ENCODE data around the gene KCNIP3.
A peak's percentile ranks its signal among the peaks of the same experiment; 100 is the strongest.

The KCNIP3 gene

GRCh38 chr2:95323347-95324155, 26.4 kb downstream of the KCNIP3 start:
- TF ChIP-seq CTCF (conservative IDR thresholded peaks at IDR 0.05; ENCODE audit: low read depth, low read length), result peak; percentile 49
- DNase-seq (ENCODE audit: low read depth), result peak; percentile 16
- H3K4me3 ChIP-seq (ENCODE audit: low read depth, low read length), result no peak overlapping the region

GRCh38 chr2:95325026-95325425, 27.9 kb downstream of the KCNIP3 start:
- DNase-seq (ENCODE audit: low read depth), result no peak
- no peak overlapping the region for H3K4me3 ChIP-seq (ENCODE audit: low read depth, low read length)
- no peak for TF ChIP-seq CTCF (conservative IDR thresholded peaks at IDR 0.05; ENCODE audit: low read depth, low read length)

- TF ChIP-seq CTCF (conservative IDR thresholded peaks at IDR 0.05; ENCODE audit: low read depth, low read length), result no peak
- H3K4me3 ChIP-seq (ENCODE audit: low read depth, low read length), result no peak overlapping the region
- no peak for DNase-seq (ENCODE audit: low read depth)
These were observed 28.7 kb downstream of the KCNIP3 start for GRCh38 chr2:95325590-95326432.

GRCh38 chr2:95326433-95327140, 29.4 kb downstream of the KCNIP3 start:
- DNase-seq (ENCODE audit: low read depth), result no peak
- H3K4me3 ChIP-seq (ENCODE audit: low read depth, low read length), result no peak overlapping the region
- no peak for TF ChIP-seq CTCF (conservative IDR thresholded peaks at IDR 0.05; ENCODE audit: low read depth, low read length)

GRCh38 chr2:95327861-95328260, 30.7 kb downstream of the KCNIP3 start:
- DNase-seq (ENCODE audit: low read depth), result no peak
- H3K4me3 ChIP-seq (ENCODE audit: low read depth, low read length), result no peak overlapping the region
- no peak for TF ChIP-seq CTCF (conservative IDR thresholded peaks at IDR 0.05; ENCODE audit: low read depth, low read length)

- peak; percentile 8 for DNase-seq (ENCODE audit: low read depth)
These were observed 31.4 kb downstream of the KCNIP3 start for GRCh38 chr2:95328358-95329125.

More at GRCh38 chr2:95328358-95329125, 31.4 kb downstream of the KCNIP3 start:
- H3K4me3 ChIP-seq (ENCODE audit: low read depth, low read length), result no peak overlapping the region
- TF ChIP-seq CTCF (conservative IDR thresholded peaks at IDR 0.05; ENCODE audit: low read depth, low read length), result no peak

All from choroid plexus epithelial cell (primary cell).